ENCODE measurements around the gene CDC14C.

GRCh38 chr7:48938539-48939295, 14.4 kb downstream of the CDC14C start:
- no peak for TF ChIP-seq CTCF (IDR thresholded peaks at IDR 0.05; ENCODE audit: low read length)
- no peak for TF ChIP-seq EZH2 (IDR thresholded peaks at IDR 0.05; ENCODE audit: borderline replicate concordance, low read length)

Measured in OCI-LY1 (cell line).